Measurements from ENCODE around the gene TMOD1.

The TMOD1 gene

GRCh38 chr9:97475059-97475458 is 26.4 kb upstream of the TMOD1 start:
- Histone ChIP-seq H3K4me1 (ENCODE audit: control insufficient read depth in 1 of 2, insufficient read depth in 2 of 2, low read length in 2 of 2) (no peaks in the 10 kb centered on the region), H3K9me3 (ENCODE audit: control insufficient read depth in 1 of 2, low read length in 2 of 2) (no peaks in the 10 kb centered on the region), H3K27me3 (ENCODE audit: control insufficient read depth in 1 of 2, insufficient read depth in 2 of 2, low read length in 2 of 2) (no peaks in the 10 kb centered on the region), H3K4me3 (ENCODE audit: low read depth in 1 of 2, low read length in 2 of 2) (no peak overlapping the region), H3K27ac (ENCODE audit: low read depth, low read length) (no peak overlapping the region), H3K36me3 (ENCODE audit: control insufficient read depth in 1 of 2, insufficient read depth in 2 of 2, low read length in 2 of 2) (peaks cover 16 to 52% of the 10 kb centered on the region in 2 donors), H3K9ac (ENCODE audit: low read depth in 1 of 2, low read length in 2 of 2) (no peak overlapping the region)

- no peaks in the 10 kb centered on the region for H3K27me3 ChIP-seq (ENCODE audit: control insufficient read depth in 1 of 2, insufficient read depth in 2 of 2, low read length in 2 of 2)
- H3K4me1 ChIP-seq (ENCODE audit: control insufficient read depth in 1 of 2, insufficient read depth in 2 of 2, low read length in 2 of 2): no peaks in the 10 kb centered on the region
- H3K27ac ChIP-seq (ENCODE audit: low read depth, low read length): no peak overlapping the region
- H3K9me3 ChIP-seq (ENCODE audit: control insufficient read depth in 1 of 2, low read length in 2 of 2): no peaks in the 10 kb centered on the region
- H3K9ac ChIP-seq (ENCODE audit: low read depth in 1 of 2, low read length in 2 of 2): no peak overlapping the region
- no peak overlapping the region for H3K4me3 ChIP-seq (ENCODE audit: low read depth in 1 of 2, low read length in 2 of 2)
- peaks cover 30 to 57% of the 10 kb centered on the region in 2 donors for H3K36me3 ChIP-seq (ENCODE audit: control insufficient read depth in 1 of 2, insufficient read depth in 2 of 2, low read length in 2 of 2)
These were observed 23.0 kb upstream of the TMOD1 start for GRCh38 chr9:97478301-97478981.

DNA sequence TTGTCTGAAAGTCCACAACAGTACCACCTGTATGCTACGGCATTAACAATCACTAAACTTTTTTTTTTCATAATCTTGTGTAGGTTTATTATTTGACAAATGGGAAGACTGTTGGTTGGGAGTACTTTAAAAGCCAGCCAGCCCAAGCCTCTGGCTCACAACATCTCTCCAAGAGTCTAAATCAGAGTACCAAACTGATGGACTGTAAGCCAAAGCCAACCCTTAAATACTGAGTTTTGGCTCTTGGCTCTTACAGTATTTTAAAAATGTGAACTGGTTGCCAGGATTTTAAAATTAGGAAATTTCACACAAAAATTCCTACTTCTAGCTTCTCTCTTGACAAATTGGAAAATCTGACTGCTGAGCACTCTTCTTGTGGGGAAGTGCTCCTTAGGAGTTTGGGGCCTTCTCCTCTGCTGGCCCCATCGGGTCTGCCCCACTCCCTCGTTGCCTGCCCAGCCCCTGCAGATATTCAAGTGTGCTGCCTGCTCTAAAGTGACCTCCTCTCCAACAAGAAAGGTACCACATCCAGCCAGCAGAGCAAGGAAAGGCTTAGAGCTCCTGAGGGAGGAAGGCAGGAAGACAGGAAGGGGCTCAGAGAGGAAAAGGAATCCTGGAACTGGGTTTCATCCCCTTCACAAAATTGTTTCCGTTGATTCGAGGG is 21.8 kb upstream of the TMOD1 start:
- Histone ChIP-seq H3K9ac (ENCODE audit: low read depth in 1 of 2, low read length in 2 of 2) (no peak overlapping the region), H3K4me3 (ENCODE audit: low read depth in 1 of 2, low read length in 2 of 2) (no peak overlapping the region), H3K27me3 (ENCODE audit: control insufficient read depth in 1 of 2, insufficient read depth in 2 of 2, low read length in 2 of 2) (no peaks in the 10 kb centered on the region), H3K9me3 (ENCODE audit: control insufficient read depth in 1 of 2, low read length in 2 of 2) (no peaks in the 10 kb centered on the region), H3K4me1 (ENCODE audit: control insufficient read depth in 1 of 2, insufficient read depth in 2 of 2, low read length in 2 of 2) (no peaks in the 10 kb centered on the region), H3K36me3 (ENCODE audit: control insufficient read depth in 1 of 2, insufficient read depth in 2 of 2, low read length in 2 of 2) (peaks cover 27 to 50% of the 10 kb centered on the region in 2 donors), H3K27ac (ENCODE audit: low read depth, low read length) (no peak overlapping the region)

DNA sequence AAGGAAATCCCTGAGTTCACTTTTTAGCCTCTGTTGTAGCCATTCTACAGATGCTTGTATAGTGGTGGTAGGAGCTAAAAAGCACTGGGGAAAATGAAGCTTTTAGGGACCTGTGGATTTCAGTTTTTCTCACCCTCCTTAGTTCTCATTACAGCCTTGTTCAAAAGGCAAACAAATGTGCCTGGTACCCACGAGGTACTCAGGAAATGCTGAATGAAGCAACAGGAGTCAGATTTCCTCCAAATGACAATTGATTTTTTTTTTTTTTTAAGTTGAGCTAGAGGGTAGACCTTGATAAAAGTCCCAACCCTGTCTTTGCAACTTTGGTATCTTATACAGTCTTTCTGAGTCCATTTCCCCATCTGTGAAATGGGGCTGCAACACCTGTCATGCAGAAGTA is 21.3 kb upstream of the TMOD1 start:
- H3K4me1 ChIP-seq (ENCODE audit: control insufficient read depth in 1 of 2, insufficient read depth in 2 of 2, low read length in 2 of 2): no peaks in the 10 kb centered on the region
- no peak overlapping the region for H3K27ac ChIP-seq (ENCODE audit: low read depth, low read length)
- H3K9ac ChIP-seq (ENCODE audit: low read depth in 1 of 2, low read length in 2 of 2): no peak overlapping the region
- peaks cover 23 to 46% of the 10 kb centered on the region in 2 donors for H3K36me3 ChIP-seq (ENCODE audit: control insufficient read depth in 1 of 2, insufficient read depth in 2 of 2, low read length in 2 of 2)
- H3K9me3 ChIP-seq (ENCODE audit: control insufficient read depth in 1 of 2, low read length in 2 of 2): no peaks in the 10 kb centered on the region
- H3K4me3 ChIP-seq (ENCODE audit: low read depth in 1 of 2, low read length in 2 of 2): no peak overlapping the region
- no peaks in the 10 kb centered on the region for H3K27me3 ChIP-seq (ENCODE audit: control insufficient read depth in 1 of 2, insufficient read depth in 2 of 2, low read length in 2 of 2)

DNA sequence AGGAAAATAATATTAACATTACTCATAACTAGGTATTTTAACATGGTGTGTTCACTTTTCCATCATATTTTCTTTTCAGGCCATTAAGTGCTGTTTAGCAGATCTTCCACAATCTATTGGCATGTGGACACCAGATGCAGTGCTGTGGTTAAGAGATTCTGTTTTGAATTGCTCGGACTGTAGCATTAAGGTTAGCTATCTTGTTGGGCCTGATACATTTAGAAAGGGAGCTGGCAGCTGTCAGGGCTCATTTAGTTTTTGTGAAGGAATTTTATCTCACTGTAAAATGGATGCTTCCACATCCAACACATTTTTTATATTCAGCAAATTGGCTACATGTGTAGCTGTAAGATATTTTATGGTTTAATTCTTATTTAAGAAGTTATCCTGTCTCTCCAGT is 20.7 kb upstream of the TMOD1 start:
- H3K9ac ChIP-seq (ENCODE audit: low read depth in 1 of 2, low read length in 2 of 2): no peak overlapping the region
- no peaks in the 10 kb centered on the region for H3K27me3 ChIP-seq (ENCODE audit: control insufficient read depth in 1 of 2, insufficient read depth in 2 of 2, low read length in 2 of 2)
- H3K9me3 ChIP-seq (ENCODE audit: control insufficient read depth in 1 of 2, low read length in 2 of 2): no peaks in the 10 kb centered on the region
- no peak overlapping the region for H3K27ac ChIP-seq (ENCODE audit: low read depth, low read length)
- H3K36me3 ChIP-seq (ENCODE audit: control insufficient read depth in 1 of 2, insufficient read depth in 2 of 2, low read length in 2 of 2): peaks cover 23 to 48% of the 10 kb centered on the region in 2 donors
- no peaks in the 10 kb centered on the region for H3K4me1 ChIP-seq (ENCODE audit: control insufficient read depth in 1 of 2, insufficient read depth in 2 of 2, low read length in 2 of 2)
- no peak overlapping the region for H3K4me3 ChIP-seq (ENCODE audit: low read depth in 1 of 2, low read length in 2 of 2)

DNA sequence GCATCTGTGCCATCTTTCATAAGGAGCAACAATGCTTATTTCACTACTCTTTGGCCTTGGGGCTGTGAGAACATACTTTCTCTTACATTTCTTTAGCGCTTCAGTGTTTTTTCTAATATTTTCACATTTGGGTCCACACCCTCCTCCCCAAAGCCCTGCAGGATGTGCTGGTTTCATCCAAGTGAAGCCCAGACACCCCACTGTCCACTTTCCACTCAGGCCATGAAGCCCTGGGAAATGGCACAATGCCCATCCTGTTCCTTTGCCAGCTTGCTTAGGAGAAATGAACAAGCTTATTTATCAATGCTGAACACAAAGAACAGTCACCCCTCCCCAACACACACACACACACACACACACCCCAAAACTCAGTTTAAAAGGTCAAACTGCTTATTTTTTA is 17.3 kb upstream of the TMOD1 start:
- Histone ChIP-seq H3K4me3 (ENCODE audit: low read depth in 1 of 2, low read length in 2 of 2) (no peak overlapping the region), H3K27me3 (ENCODE audit: control insufficient read depth in 1 of 2, insufficient read depth in 2 of 2, low read length in 2 of 2) (no peaks in the 10 kb centered on the region), H3K9ac (ENCODE audit: low read depth in 1 of 2, low read length in 2 of 2) (no peak overlapping the region), H3K9me3 (ENCODE audit: control insufficient read depth in 1 of 2, low read length in 2 of 2) (no peaks in the 10 kb centered on the region), H3K27ac (ENCODE audit: low read depth, low read length) (no peak overlapping the region), H3K36me3 (ENCODE audit: control insufficient read depth in 1 of 2, insufficient read depth in 2 of 2, low read length in 2 of 2) (peaks cover 44 to 66% of the 10 kb centered on the region in 2 donors), H3K4me1 (ENCODE audit: control insufficient read depth in 1 of 2, insufficient read depth in 2 of 2, low read length in 2 of 2) (no peaks in the 10 kb centered on the region)

DNA sequence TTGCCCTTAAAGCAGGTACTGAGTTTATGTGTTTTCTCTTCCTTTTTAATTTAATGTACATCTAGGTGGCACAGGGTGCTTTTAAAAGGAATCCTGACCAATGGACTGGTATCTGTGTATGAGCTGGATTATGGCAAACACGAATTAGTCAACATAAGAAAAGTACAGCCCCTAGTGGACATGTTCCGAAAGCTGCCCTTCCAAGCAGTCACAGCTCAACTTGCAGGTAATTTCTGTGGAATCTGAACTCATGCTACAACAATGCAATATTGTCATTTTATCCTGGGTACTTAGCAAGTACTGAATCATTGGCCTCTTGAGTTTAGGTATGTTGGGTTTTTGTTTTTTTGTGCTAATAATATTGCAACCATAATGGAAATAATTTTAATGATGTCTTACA is 14.4 kb upstream of the TMOD1 start:
- Histone ChIP-seq H3K4me1 (ENCODE audit: control insufficient read depth in 1 of 2, insufficient read depth in 2 of 2, low read length in 2 of 2) (no peaks in the 10 kb centered on the region), H3K9ac (ENCODE audit: low read depth in 1 of 2, low read length in 2 of 2) (no peak overlapping the region), H3K4me3 (ENCODE audit: low read depth in 1 of 2, low read length in 2 of 2) (no peak overlapping the region), H3K27me3 (ENCODE audit: control insufficient read depth in 1 of 2, insufficient read depth in 2 of 2, low read length in 2 of 2) (no peaks in the 10 kb centered on the region), H3K36me3 (ENCODE audit: control insufficient read depth in 1 of 2, insufficient read depth in 2 of 2, low read length in 2 of 2) (peaks cover 28 to 55% of the 10 kb centered on the region in 2 donors), H3K27ac (ENCODE audit: low read depth, low read length) (no peak overlapping the region), H3K9me3 (ENCODE audit: control insufficient read depth in 1 of 2, low read length in 2 of 2) (no peaks in the 10 kb centered on the region)

DNA sequence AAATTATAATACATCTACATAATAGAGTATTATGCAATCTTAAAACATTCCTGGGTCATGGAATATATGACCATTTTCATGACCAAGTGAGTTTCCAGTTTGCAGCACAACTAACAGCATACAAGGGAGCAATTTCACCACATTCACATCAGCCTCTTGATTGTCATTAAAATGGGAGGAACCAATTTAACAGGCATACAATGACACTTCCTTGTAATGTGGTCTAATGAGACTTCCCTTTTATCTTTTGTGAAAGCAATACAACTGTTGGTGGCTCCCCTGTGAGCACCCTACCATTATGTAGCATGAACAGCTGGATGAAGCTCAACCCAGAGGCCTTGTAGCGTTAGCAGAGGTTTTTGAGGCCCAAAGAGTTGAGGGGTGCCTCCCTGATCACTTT is 13.6 kb upstream of the TMOD1 start:
- Histone ChIP-seq H3K4me3 (ENCODE audit: low read depth in 1 of 2, low read length in 2 of 2) (no peak overlapping the region), H3K9ac (ENCODE audit: low read depth in 1 of 2, low read length in 2 of 2) (no peak overlapping the region), H3K4me1 (ENCODE audit: control insufficient read depth in 1 of 2, insufficient read depth in 2 of 2, low read length in 2 of 2) (no peaks in the 10 kb centered on the region), H3K27me3 (ENCODE audit: control insufficient read depth in 1 of 2, insufficient read depth in 2 of 2, low read length in 2 of 2) (no peaks in the 10 kb centered on the region), H3K9me3 (ENCODE audit: control insufficient read depth in 1 of 2, low read length in 2 of 2) (no peaks in the 10 kb centered on the region), H3K27ac (ENCODE audit: low read depth, low read length) (no peak overlapping the region), H3K36me3 (ENCODE audit: control insufficient read depth in 1 of 2, insufficient read depth in 2 of 2, low read length in 2 of 2) (peaks cover 27 to 48% of the 10 kb centered on the region in 2 donors)

GRCh38 chr9:97491216-97491999 is 10.1 kb upstream of the TMOD1 start:
- Histone ChIP-seq H3K27me3 (ENCODE audit: control insufficient read depth in 1 of 2, insufficient read depth in 2 of 2, low read length in 2 of 2) (no peaks in the 10 kb centered on the region), H3K9ac (ENCODE audit: low read depth in 1 of 2, low read length in 2 of 2) (no peak overlapping the region)

More at GRCh38 chr9:97491216-97491999, 10.1 kb upstream of the TMOD1 start:
- Histone ChIP-seq H3K36me3 (ENCODE audit: control insufficient read depth in 1 of 2, insufficient read depth in 2 of 2, low read length in 2 of 2) (peaks cover 28 to 32% of the 10 kb centered on the region in 2 donors), H3K4me1 (ENCODE audit: control insufficient read depth in 1 of 2, insufficient read depth in 2 of 2, low read length in 2 of 2) (no peaks in the 10 kb centered on the region), H3K4me3 (ENCODE audit: low read depth in 1 of 2, low read length in 2 of 2) (no peak overlapping the region), H3K9me3 (ENCODE audit: control insufficient read depth in 1 of 2, low read length in 2 of 2) (no peaks in the 10 kb centered on the region), H3K27ac (ENCODE audit: low read depth, low read length) (no peak overlapping the region)
